Natural killer cell (primary cell): ENCODE measurements around the gene NKIRAS2. TPM values are rescaled to one million over a fixed set of nuclear protein-coding genes. Genes with fewer than 3 reads are reported as not detected.

Experiments used
- ATAC-seq, 3 donors: fragments of 150-1000 bp in 2 of 3; fragments of 200-7000 bp in 1 of 3; cut with Tn5 transposase; 1 replicate in 1 of 3; 2 replicates in 2 of 3; pipeline ENCODE4 v1.10.0; 2021; ENCODE audit warnings: mild to moderate bottlenecking in 2 of 3, moderate library complexity in 2 of 3
- DNase-seq, 2 donors: peaks; one replicate each; pipeline versions ENCODE4 v3.0.0 to v3.0.0-alpha.2; 2013 to 2021; ENCODE audit warnings: mixed read lengths in 1 of 2
- H3K27ac ChIP-seq: one replicate; pipeline ENCODE4 v1.5.1; 2013; ENCODE audit warnings: mild to moderate bottlenecking, low read length
- H3K27me3 ChIP-seq: one replicate; pipeline ENCODE4 v1.6.1; 2013; ENCODE audit warnings: low read length; ENCODE audit not compliant: control insufficient read depth, insufficient read depth
- H3K36me3 ChIP-seq: one replicate; pipeline ENCODE4 v1.6.1; 2013; ENCODE audit warnings: low read length; ENCODE audit not compliant: control insufficient read depth, insufficient read depth
- H3K4me1 ChIP-seq: one replicate; pipeline ENCODE4 v1.6.1; 2013; ENCODE audit warnings: low read length; ENCODE audit not compliant: control insufficient read depth, insufficient read depth
- H3K4me3 ChIP-seq: one replicate; pipeline ENCODE4 v1.5.1; 2013; ENCODE audit warnings: low read length
- H3K9me3 ChIP-seq: one replicate; pipeline ENCODE4 v1.6.1; 2013; ENCODE audit warnings: low read length; ENCODE audit not compliant: control insufficient read depth, insufficient read depth
- H3K27ac Mint-ChIP-seq, 2 donors: one replicate each; pipeline ENCODE4 v1.8.0; 2022; ENCODE audit warnings: mild to moderate bottlenecking in 2 of 2, mixed read lengths in 2 of 2, moderate library complexity in 1 of 2
- H3K27me3 Mint-ChIP-seq, 2 donors: one replicate each; pipeline ENCODE4 v1.8.0; 2022; ENCODE audit warnings: low read depth in 2 of 2, mixed read lengths in 2 of 2
- H3K36me3 Mint-ChIP-seq: one replicate; pipeline ENCODE4 v1.8.0; 2022; ENCODE audit warnings: mixed read lengths
- H3K4me1 Mint-ChIP-seq, 2 donors: one replicate each; pipeline ENCODE4 v1.8.0; 2022; ENCODE audit warnings: mixed read lengths in 2 of 2
- H3K4me3 Mint-ChIP-seq: one replicate; pipeline ENCODE4 v1.8.0; 2022; ENCODE audit warnings: mild to moderate bottlenecking, moderate library complexity, mixed read lengths
- H3K9me3 Mint-ChIP-seq, 2 donors: one replicate each; pipeline ENCODE4 v1.8.0; 2022; ENCODE audit warnings: mixed read lengths in 2 of 2
- CTCF ChIP-seq: fragments of 200-600 bp; IDR thresholded peaks from one replicate; pipeline ENCODE4 v1.8.0; 2022; ENCODE audit warnings: antibody characterized with exemption
- WGBS: methylation state at CpG from one replicate; pipeline ENCODE4 v1.1.7; 2013; ENCODE audit warnings: missing lambda C conversion rate; ENCODE audit not compliant: insufficient coverage; 5-methylcytosine and 5-hydroxymethylcytosine counted together
- intact Hi-C: fragments of 100-400 bp; cut with micrococcal nuclease; formaldehyde crosslinking; loops from one replicate; pipeline ENCODE4 v1.14.2; 2022
- total RNA-seq, 4 donors: library from RNA; stranded (reverse); fragments of 120-200 nt in 1 of 4; gene quantifications; one replicate each; pipeline versions ENCODE4 v1.2.3 to v1.2.4, GENCODE V29; 2013 to 2022

The NKIRAS2 gene
- total RNA-seq, 3 donors from 2014 or later (not counting 1 experiment from before 2014, with no cell fraction given), result 17.5 to 20.9 (median 19.3) TPM

DNA sequence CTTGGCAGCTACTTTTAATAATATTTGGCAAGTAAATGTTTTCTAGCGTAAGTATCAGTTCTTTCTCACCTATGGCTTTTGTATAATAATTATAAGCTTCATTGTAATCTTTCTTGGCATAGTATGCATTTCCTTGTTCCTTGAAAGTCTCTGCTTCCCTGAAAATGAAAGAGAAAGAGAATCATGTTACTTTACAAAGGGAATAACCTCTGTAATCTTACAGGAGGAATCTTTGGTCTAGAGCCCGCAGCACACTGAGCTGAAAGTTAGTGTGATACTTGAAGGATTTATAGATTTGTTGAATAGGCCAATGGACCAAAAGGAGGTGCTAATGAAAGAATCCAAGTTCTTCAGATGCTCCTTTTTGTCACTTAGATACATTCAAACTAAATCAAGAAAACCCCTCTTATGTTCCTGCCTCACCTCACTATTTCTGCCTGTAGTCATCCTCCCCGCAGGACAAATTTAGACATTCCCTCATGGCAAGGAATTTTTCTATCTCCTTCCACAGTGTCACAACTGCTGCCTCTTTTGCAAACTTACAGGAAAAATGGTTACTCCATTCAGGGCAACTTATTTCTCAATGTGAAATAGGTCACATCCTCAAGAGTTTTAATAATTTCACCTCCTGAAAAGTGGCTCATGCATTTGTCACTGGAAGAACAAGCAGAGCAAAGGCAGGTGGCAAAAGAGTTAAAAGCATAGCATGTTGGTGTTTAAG lies 19.3 kb upstream of the NKIRAS2 start:
- Histone ChIP-seq H3K4me3 (no peak overlapping the region), H3K9me3 (no peaks in the 10 kb centered on the region), H3K36me3 (peaks cover 60% of the 10 kb centered on the region), H3K27me3 (no peaks in the 10 kb centered on the region), H3K27ac (no peak overlapping the region), H3K4me1 (no peaks in the 10 kb centered on the region)
- TF ChIP-seq CTCF, result no peak
- WGBS, result 94% methylated on average over 2 of the region's 3 CpGs
- Mint-ChIP-seq H3K4me3 (no peak overlapping the region), H3K9me3 (no peaks in the 10 kb centered on the region), H3K4me1 (peaks cover 35 to 36% of the 10 kb centered on the region in 2 donors), H3K36me3 (peaks cover 14% of the 10 kb centered on the region), H3K27me3 (no peaks in the 10 kb centered on the region), H3K27ac (peak overlapping the region in 1 of 2 donors; percentile 40)
- DNase-seq, result no peak
- no peak for ATAC-seq
- intact Hi-C loops, result no loop called here

GRCh38 chr17:42001729-42002128 lies 18.2 kb upstream of the NKIRAS2 start:
- Mint-ChIP-seq H3K4me3 (no peak overlapping the region), H3K4me1 (peaks cover 35 to 36% of the 10 kb centered on the region in 2 donors), H3K9me3 (no peaks in the 10 kb centered on the region), H3K27me3 (no peaks in the 10 kb centered on the region), H3K27ac (peak overlapping the region in 1 of 2 donors; percentile 41), H3K36me3 (peaks cover 5% of the 10 kb centered on the region)
- Histone ChIP-seq H3K36me3 (peaks cover 49% of the 10 kb centered on the region), H3K27me3 (no peaks in the 10 kb centered on the region), H3K4me1 (no peaks in the 10 kb centered on the region), H3K4me3 (no peak overlapping the region), H3K27ac (no peak overlapping the region), H3K9me3 (no peaks in the 10 kb centered on the region)
- ATAC-seq (no peak), DNase-seq (no peak)
- no CpG with 5 or more reads among the region's 2 CpGs for WGBS
- TF ChIP-seq CTCF, result no peak
- intact Hi-C loops, result no loop called here

GRCh38 chr17:42002175-42002791 lies 17.6 kb upstream of the NKIRAS2 start:
- no peaks in the 10 kb centered on the region for H3K9me3 Mint-ChIP-seq
- TF ChIP-seq CTCF, result no peak
- H3K36me3 Mint-ChIP-seq, result no peaks in the 10 kb centered on the region
- H3K36me3 ChIP-seq, result peaks cover 43% of the 10 kb centered on the region
- H3K27me3 ChIP-seq, result no peaks in the 10 kb centered on the region
- H3K4me1 Mint-ChIP-seq, result peaks cover 39 to 40% of the 10 kb centered on the region in 2 donors
- no peak overlapping the region for H3K27ac ChIP-seq
- DNase-seq (no peak), ATAC-seq (peak in 1 of 3 donors; percentile 14)
- H3K4me3 Mint-ChIP-seq, result no peak overlapping the region
- 96% methylated on average over 4 of the region's 7 CpGs for WGBS
- intact Hi-C loops, result no loop called here
- H3K27me3 Mint-ChIP-seq, result no peaks in the 10 kb centered on the region
- peak overlapping the region in 1 of 2 donors; percentile 41 for H3K27ac Mint-ChIP-seq
- no peaks in the 10 kb centered on the region for H3K4me1 ChIP-seq
- no peak overlapping the region for H3K4me3 ChIP-seq
- no peaks in the 10 kb centered on the region for H3K9me3 ChIP-seq
